H1 (cell line): Measurements from ENCODE around the gene POLR3GL. TPM values are rescaled to one million over a fixed set of nuclear protein-coding genes. Genes with fewer than 3 reads are reported as not detected.

Experiments used
- CTCF ChIA-PET: fragments of 300-600 bp; sonication (Branson Sonifier 250); formaldehyde crosslinking; loops from one replicate; lab custom pipeline; 2021; ENCODE audit not compliant: partially characterized antibody; lab: Charles Lee
- POLR2A ChIA-PET: fragments of 300-600 bp; sonication (Branson Sonifier 250); formaldehyde crosslinking; loops from one replicate; lab custom pipeline; 2021; ENCODE audit warnings: inconsistent platforms; ENCODE audit not compliant: partially characterized antibody; lab: Charles Lee
- DNase-seq, 2 experiments: peaks; one replicate each; pipeline versions ENCODE4 v3.0.0 to v3.0.0-alpha.2; 2010 to 2022; ENCODE audit warnings: low spot score in 2 of 2, low read depth in 1 of 2, mixed read lengths in 1 of 2
- FAIRE-seq: peaks from 2 replicates; lab custom pipeline; 2011; peaks lifted over from hg19 to GRCh38; lab: Jason Lieb, UNC
- H2AFZ ChIP-seq: 2 replicates; pipeline ENCODE4 v1.8.1; 2012; ENCODE audit warnings: low read length, inconsistent platforms
- H2AK5ac ChIP-seq: 2 replicates; pipeline ENCODE4 v1.6.1; 2013; ENCODE audit warnings: low read depth, low read length
- H2BK120ac ChIP-seq: replicated peaks from 2 replicates; pipeline ENCODE3; 2013; ENCODE audit warnings: low read depth, low read length, inconsistent platforms
- H2BK12ac ChIP-seq: 2 replicates; pipeline ENCODE4 v1.6.1; 2013; ENCODE audit warnings: low read depth, low read length
- H2BK15ac ChIP-seq: 2 replicates; pipeline ENCODE4 v1.6.1; 2013; ENCODE audit warnings: low read length
- H2BK20ac ChIP-seq: 2 replicates; pipeline ENCODE4 v1.6.1; 2013; ENCODE audit warnings: low read length
- H2BK5ac ChIP-seq: 2 replicates; pipeline ENCODE4 v1.6.1; 2013; ENCODE audit warnings: low read depth, low read length
- H3K14ac ChIP-seq: 2 replicates; pipeline ENCODE4 v1.6.1; 2013; ENCODE audit warnings: inconsistent platforms; ENCODE audit not compliant: insufficient read length
- H3K18ac ChIP-seq: 2 replicates; pipeline ENCODE4 v1.6.1; 2013; ENCODE audit warnings: low read length; ENCODE audit errors: extremely low read depth
- H3K23ac ChIP-seq: 2 replicates; pipeline ENCODE4 v1.6.1; 2013; ENCODE audit warnings: inconsistent platforms; ENCODE audit not compliant: insufficient read length
- H3K23me2 ChIP-seq: 2 replicates; pipeline ENCODE4 v1.6.1; 2013; ENCODE audit warnings: low read depth, low read length
- H3K27ac ChIP-seq: 2 replicates; pipeline ENCODE4 v1.6.1; 2011; ENCODE audit warnings: low read depth, low read length, inconsistent platforms
- H3K27me3 ChIP-seq, 4 experiments: replicated peaks in 1 of 4; 1 replicate in 1 of 4; 2 replicates in 3 of 4; pipeline versions ENCODE4 v1.6.1 to v1.8.1; 2011 to 2013; ENCODE audit warnings: low read length in 3 of 4, mild to moderate bottlenecking in 3 of 4, inconsistent platforms in 2 of 4, mixed read lengths in 2 of 4, moderate library complexity in 1 of 4; ENCODE audit not compliant: control insufficient read depth in 3 of 4, insufficient read depth in 3 of 4; ENCODE audit errors: extremely low read depth in 1 of 4
- H3K36me3 ChIP-seq, 4 experiments: 2 replicates each; pipeline versions ENCODE4 v1.6.1 to v1.8.1; 2011 to 2013; ENCODE audit warnings: mild to moderate bottlenecking in 4 of 4, low read length in 3 of 4, moderate library complexity in 2 of 4, control low read depth in 1 of 4, inconsistent platforms in 1 of 4; ENCODE audit not compliant: insufficient read depth in 4 of 4, control insufficient read depth in 2 of 4
- H3K4ac ChIP-seq: replicated peaks from 2 replicates; pipeline ENCODE3; 2013; ENCODE audit warnings: low read length, low read depth, mixed read lengths, inconsistent platforms; ENCODE audit not compliant: insufficient read length
- H3K4me1 ChIP-seq, 4 experiments: replicated peaks in 1 of 4; 1 replicate in 1 of 4; 2 replicates in 3 of 4; pipeline versions ENCODE4 v1.6.1 to v1.8.1; 2011 to 2013; ENCODE audit warnings: low read length in 3 of 4, inconsistent platforms in 2 of 4, mixed read lengths in 1 of 4; ENCODE audit not compliant: insufficient read depth in 4 of 4, control insufficient read depth in 3 of 4
- H3K4me2 ChIP-seq, 2 experiments: 2 replicates each; pipeline versions ENCODE4 v1.6.1 to v1.8.1; 2011 to 2013; ENCODE audit warnings: low read depth in 2 of 2, low read length in 2 of 2, control low read depth in 1 of 2, inconsistent platforms in 1 of 2, mild to moderate bottlenecking in 1 of 2; ENCODE audit not compliant: insufficient read depth in 1 of 2
- H3K4me3 ChIP-seq, 4 experiments: fragments of 200-600, 300-600 bp in 1 of 4; sonication (generic), shearing (Covaris generic), sonication (Bioruptor Twin) in 1 of 4; 2 replicates each; pipeline versions ENCODE4 v1.5.1 to v1.8.1; 2011 to 2016; ENCODE audit warnings: low read length in 4 of 4, low read depth in 3 of 4, control low read depth in 2 of 4, inconsistent platforms in 2 of 4, mild to moderate bottlenecking in 2 of 4, mixed read lengths in 1 of 4, moderate library complexity in 1 of 4; ENCODE audit not compliant: insufficient read depth in 2 of 4; ENCODE audit errors: extremely low read depth in 1 of 4
- H3K56ac ChIP-seq: replicated peaks from 2 replicates; pipeline ENCODE3; 2013; ENCODE audit warnings: low read depth, mild to moderate bottlenecking, mixed read lengths, low read length, inconsistent platforms; ENCODE audit not compliant: insufficient read length
- H3K79me1 ChIP-seq: 2 replicates; pipeline ENCODE4 v1.6.1; 2013; ENCODE audit warnings: low read depth, low read length, control low read depth
- H3K79me2 ChIP-seq, 2 experiments: 2 replicates each; pipeline versions ENCODE4 v1.6.1 to v1.8.1; 2012 to 2013; ENCODE audit warnings: low read length in 2 of 2, mild to moderate bottlenecking in 2 of 2, inconsistent platforms in 1 of 2; ENCODE audit not compliant: insufficient read depth in 2 of 2, control insufficient read depth in 1 of 2
- H3K9ac ChIP-seq, 4 experiments: replicated peaks in 1 of 4; 1 replicate in 1 of 4; 2 replicates in 3 of 4; pipeline versions ENCODE4 v1.6.1 to v1.8.1; 2011 to 2013; ENCODE audit warnings: low read depth in 3 of 4, low read length in 3 of 4, control low read depth in 2 of 4, mild to moderate bottlenecking in 2 of 4, moderate library complexity in 2 of 4, inconsistent platforms in 1 of 4; ENCODE audit errors: extremely low read depth in 1 of 4
- H3K9me3 ChIP-seq, 2 experiments: 2 replicates each; pipeline versions ENCODE4 v1.6.1 to v1.8.1; 2012 to 2013; ENCODE audit warnings: mild to moderate bottlenecking in 2 of 2, moderate library complexity in 2 of 2, control low read depth in 1 of 2, inconsistent platforms in 1 of 2, low read depth in 1 of 2, low read length in 1 of 2, mixed read lengths in 1 of 2; ENCODE audit not compliant: insufficient read depth in 2 of 2
- H4K20me1 ChIP-seq, 2 experiments: replicated peaks in 1 of 2; 2 replicates each; pipeline versions ENCODE3 to v1.8.1; 2011 to 2013; ENCODE audit warnings: inconsistent platforms in 2 of 2, low read length in 2 of 2, mild to moderate bottlenecking in 1 of 2; ENCODE audit not compliant: insufficient read depth in 2 of 2, control insufficient read depth in 1 of 2
- H4K5ac ChIP-seq: 2 replicates; pipeline ENCODE4 v1.6.1; 2013; ENCODE audit warnings: low read length, low read depth, mixed read lengths, inconsistent platforms; ENCODE audit not compliant: insufficient read length
- H4K8ac ChIP-seq: 2 replicates; pipeline ENCODE4 v1.8.0; 2013; ENCODE audit warnings: mild to moderate bottlenecking, moderate library complexity, low read length, inconsistent platforms; ENCODE audit not compliant: insufficient read depth; ENCODE audit errors: extremely low read depth
- H4K91ac ChIP-seq: replicated peaks from 2 replicates; pipeline ENCODE3; 2013; ENCODE audit warnings: low read length, mixed read lengths, inconsistent platforms; ENCODE audit not compliant: insufficient read length
- ASH2L ChIP-seq: fragments of 200-600, 300-600 bp; sonication (generic); IDR thresholded peaks from one replicate; pipeline ENCODE4 v1.7.1; 2017; ENCODE audit warnings: low read length
- BRCA1 ChIP-seq: IDR thresholded peaks from 2 replicates; pipeline ENCODE4 v1.6.1; 2012; ENCODE audit warnings: low read depth, low read length, improper control_type of control experiment
- CHD1 ChIP-seq: IDR thresholded peaks from 2 replicates; pipeline ENCODE4 v1.6.1; 2012; ENCODE audit warnings: low read depth, low read length, improper control_type of control experiment
- E2F6 ChIP-seq: IDR thresholded peaks from 2 replicates; pipeline ENCODE4 v1.6.1; 2012; ENCODE audit warnings: inconsistent platforms
- HDAC6 ChIP-seq: IDR thresholded peaks from one replicate; pipeline ENCODE4 v1.7.1; 2012; ENCODE audit warnings: low read depth, mild to moderate bottlenecking, inconsistent platforms, low read length, moderate library complexity
- POU5F1 ChIP-seq: IDR thresholded peaks from 2 replicates; pipeline ENCODE4 v1.6.1; 2011; ENCODE audit warnings: low read depth, mild to moderate bottlenecking, low read length, moderate library complexity
- RNF2 ChIP-seq: fragments of 200-900, 300-1000 bp; sonication (generic); IDR thresholded peaks from 2 replicates; pipeline ENCODE4 v1.7.1; 2016; ENCODE audit warnings: borderline replicate concordance, low read depth, mild to moderate bottlenecking, antibody characterized with exemption, low read length; ENCODE audit not compliant: poor library complexity, severe bottlenecking; ENCODE audit errors: missing control alignments
- SIN3A ChIP-seq, 2 experiments: IDR thresholded peaks in 1 of 2; conservative IDR thresholded peaks in 1 of 2; 2 replicates each; pipeline ENCODE4 v1.6.1; 2011 to 2012; ENCODE audit warnings: low read length in 2 of 2, improper control_type of control experiment in 1 of 2, low read depth in 1 of 2, mild to moderate bottlenecking in 1 of 2
- WGBS, 2 experiments: shearing (Covaris generic) in 1 of 2; methylation state at CpG; one replicate each; pipeline versions ENCODE4 v1.1.6 to v1.1.7; 2013 to 2015; ENCODE audit warnings: low lambda C conversion rate in 2 of 2, mixed read lengths in 2 of 2, inconsistent platforms in 1 of 2, low coverage in 1 of 2, missing lambda C conversion rate in 1 of 2; ENCODE audit not compliant: insufficient replicate concordance in 2 of 2, insufficient coverage in 1 of 2, insufficient read length in 1 of 2; ENCODE audit errors: extremely low coverage in 1 of 2, missing lambda C conversion rate in 1 of 2; 5-methylcytosine and 5-hydroxymethylcytosine counted together
- polyA plus RNA-seq, 7 experiments: library from polyadenylated mRNA; depleted of rRNA in 3 of 7; stranded (reverse) in 5 of 7; unstranded in 2 of 7; fragments of >200 nt in 5 of 7; fragments of 200-250 nt in 2 of 7; gene quantifications; 1 replicate in 5 of 7; 2 replicates in 1 of 7; 4 replicates in 1 of 7; pipeline versions ENCODE4 v1.2.1 to v1.2.3, GENCODE V29; 2011 to 2013; ENCODE audit warnings: missing spikeins in 2 of 7, mixed read lengths in 2 of 7
- total RNA-seq: library from RNA; stranded (reverse); fragmentation: NEBNext Ultra II Directional; extraction: Animal tissue kit (Norgen Biotek cat#: 25700); gene quantifications from 2 replicates; pipeline ENCODE4 v1.2.1, GENCODE V29; 2021

The POLR3GL gene
- total and polyA plus RNA-seq, 2 of the 8 experiments (the other 6 are each of a cell fraction or from before 2014, with no cell fraction given), result 3.1 to 3.9 TPM

- H3K4ac ChIP-seq, result no peak overlapping the region
- FAIRE-seq (no peak), DNase-seq (no peak)
- H2BK12ac ChIP-seq, result no peak overlapping the region
- peaks cover 19% of the 10 kb centered on the region for H3K23me2 ChIP-seq
- H4K8ac ChIP-seq, result no peak overlapping the region
- 29% methylated on average over 5 of the region's 5 CpGs; no CpG with 5 or more reads in 1 of the 2 experiments for WGBS, 2 experiments
- peak overlapping the region; percentile 54 to 76 (median 67); a peak in 7 of 8 replicates for H3K4me3 ChIP-seq
- TF ChIP-seq E2F6, result no peak
- no peak for TF ChIP-seq HDAC6
- TF ChIP-seq CHD1, result no peak
- no peak for TF ChIP-seq ASH2L
- no peak for TF ChIP-seq RNF2
- TF ChIP-seq SIN3A (conservative IDR thresholded peaks at IDR 0.05 in 1 of 2, IDR thresholded peaks at IDR 0.05 in 1 of 2; ENCODE audit: low read depth in 1 of 2, low read length in 2 of 2), result no peak
- TF ChIP-seq POU5F1, result no peak
- no peak for TF ChIP-seq BRCA1
- peak overlapping the region; percentile 57 to 74 for H3K4me2 ChIP-seq
- no peak overlapping the region for H3K56ac ChIP-seq
- H3K27me3 ChIP-seq, result peaks cover 20 to 34% (median 33%) of the 10 kb centered on the region in 4 experiments
- H3K9ac ChIP-seq, result no peak overlapping the region
- H3K9me3 ChIP-seq, result no peaks in the 10 kb centered on the region
- H2BK120ac ChIP-seq, result no peak overlapping the region
- ChIA-PET POLR2A (interaction anchor here (0.8 to 4.1 kb wide), 4 partner anchors 13 to 86 kb away, joined by 3 to 21 read pairs (median 13); partner anchors contain the start of gene RBM8A), CTCF (interaction anchor here (1.1 to 2.6 kb wide), 6 partner anchors 11 to 73 kb away, joined by 4 to 11 read pairs (median 4); partner anchors contain the start of gene RBM8A)
- H3K4me1 ChIP-seq, result peaks cover 0 to 14% (median 11%) of the 10 kb centered on the region in 4 experiments; a peak in 6 of 7 replicates
- no peak overlapping the region for H3K27ac ChIP-seq
- no peak overlapping the region for H3K23ac ChIP-seq
- no peaks in the 10 kb centered on the region for H4K20me1 ChIP-seq
- H4K91ac ChIP-seq, result no peak overlapping the region
- H2BK5ac ChIP-seq, result no peak overlapping the region
- no peak overlapping the region for H2BK20ac ChIP-seq
- H2AFZ ChIP-seq, result peak overlapping the region; percentile 72; the same call in 1 of the 2 replicates
- H2AK5ac ChIP-seq, result no peak overlapping the region
- no peaks in the 10 kb centered on the region for H3K79me2 ChIP-seq
- H4K5ac ChIP-seq, result no peak overlapping the region
- no peaks in the 10 kb centered on the region for H3K79me1 ChIP-seq
- H2BK15ac ChIP-seq, result no peak overlapping the region
- no peaks in the 10 kb centered on the region for H3K36me3 ChIP-seq
- H3K14ac ChIP-seq, result no peak overlapping the region
- H3K18ac ChIP-seq, result no peak overlapping the region
Measured at GRCh38 chr1:145965119-145965744, 742 bp downstream of the POLR3GL start.
